Pancreas (tissue), 10 donors: Measurements from ENCODE around the gene ERCC8. TPM values are rescaled to one million over a fixed set of nuclear protein-coding genes. Genes with fewer than 3 reads are reported as not detected.
A peak's percentile ranks its signal among the peaks of the same experiment; 100 is the strongest.

Experiments
- ATAC-seq, 4 donors: fragments of 200-7000 bp; cut with Tn5 transposase; one replicate each; pipeline versions ENCODE4 v1.8.0 to v1.9.1; 2020; ENCODE audit warnings: mild to moderate bottlenecking in 4 of 4, moderate library complexity in 4 of 4
- DNase-seq, 6 donors: peaks; one replicate each; pipeline ENCODE4 v3.0.0-alpha.2; 2020
- FAIRE-seq: peaks from 2 replicates; lab custom pipeline; 2012; peaks lifted over from hg19 to GRCh38; lab: Jason Lieb, UNC
- H3K27ac ChIP-seq, 4 donors: fragments of 200-600 bp; sonication (generic); 1 replicate in 3 of 4; 2 replicates in 1 of 4; pipeline versions ENCODE4 v1.5.0 to v1.8.0; 2020
- H3K27me3 ChIP-seq, 4 donors: fragments of 200-600 bp; one replicate each; pipeline ENCODE4 v1.8.0; 2021
- H3K36me3 ChIP-seq, 3 donors: fragments of 200-600 bp; sonication (generic) in 1 of 3; one replicate each; pipeline versions ENCODE4 v1.5.0 to v1.8.0; 2020 to 2021
- H3K4me1 ChIP-seq, 3 donors: fragments of 200-600 bp; one replicate each; pipeline ENCODE4 v1.8.0; 2021
- H3K4me3 ChIP-seq, 4 donors: fragments of 200-600 bp; sonication (generic) in 2 of 4; one replicate each; pipeline versions ENCODE4 v1.5.0 to v1.8.0; 2020 to 2021
- H3K9me3 ChIP-seq, 4 donors: fragments of 200-600 bp; one replicate each; pipeline ENCODE4 v1.8.0; 2021
- WGBS, 2 donors: extraction: QIAGEN DNeasy Blood & Tissue Kit; methylation state at CpG; one replicate each; pipeline ENCODE4 v1.1.7; 2013; 5-methylcytosine and 5-hydroxymethylcytosine counted together
- intact Hi-C, 3 donors: fragments of 100-400 bp; cut with DNase I; formaldehyde crosslinking; loops; one replicate each; pipeline versions ENCODE4 v1.11.1 to v1.14.2; 2022
- polyA plus RNA-seq, 2 donors: library from polyadenylated mRNA; stranded (reverse); fragments of 200-250 nt; gene quantifications; one replicate each; pipeline ENCODE4 v1.2.3, GENCODE V29; 2013
- total RNA-seq, 6 donors: library from RNA; stranded (reverse); fragmentation: NEBNext Ultra II Directional in 4 of 6; extraction: Animal tissue kit (Norgen Biotek cat#: 25700) in 4 of 6; gene quantifications; one replicate each; pipeline versions ENCODE4 v1.2.1 to v1.2.4, GENCODE V29; 2021 to 2023
- TF ChIP-seq, protein P1 (sequence below), 4 donors: fragments of 200-600 bp; sonication (generic) in 3 of 4; IDR thresholded peaks; one replicate each; pipeline versions ENCODE4 v1.5.0 to v1.8.0; 2021; ENCODE audit warnings: antibody characterized with exemption in 4 of 4
- donor health status: healthy with polysubstance abuse.
- donor health status: DM: no; HTN: no; CAD: no; lungs with moderate emphysema.
- donor health status: DM: no; HTN: no; CAD: no.
- donor health status: control.
- donor health status: control.
- donor health status: Bipolar disorder and iron deficiency.
- donor health status: DM: yes; HTN: yes; CAD: no.
- donor health status: DM: no; HTN: no; CAD: no.
- donor health status: DM: no; HTN: no; CAD: no.
- donor health status: DM: yes; HTN: yes; CAD: no.

Gene ERCC8
- 1 to 10 TPM; 2.6 to 5.0 (median 4.1) TPM for total RNA-seq
- 1 to 10 TPM; 3.2 to 4.4 TPM for polyA plus RNA-seq

DNA sequence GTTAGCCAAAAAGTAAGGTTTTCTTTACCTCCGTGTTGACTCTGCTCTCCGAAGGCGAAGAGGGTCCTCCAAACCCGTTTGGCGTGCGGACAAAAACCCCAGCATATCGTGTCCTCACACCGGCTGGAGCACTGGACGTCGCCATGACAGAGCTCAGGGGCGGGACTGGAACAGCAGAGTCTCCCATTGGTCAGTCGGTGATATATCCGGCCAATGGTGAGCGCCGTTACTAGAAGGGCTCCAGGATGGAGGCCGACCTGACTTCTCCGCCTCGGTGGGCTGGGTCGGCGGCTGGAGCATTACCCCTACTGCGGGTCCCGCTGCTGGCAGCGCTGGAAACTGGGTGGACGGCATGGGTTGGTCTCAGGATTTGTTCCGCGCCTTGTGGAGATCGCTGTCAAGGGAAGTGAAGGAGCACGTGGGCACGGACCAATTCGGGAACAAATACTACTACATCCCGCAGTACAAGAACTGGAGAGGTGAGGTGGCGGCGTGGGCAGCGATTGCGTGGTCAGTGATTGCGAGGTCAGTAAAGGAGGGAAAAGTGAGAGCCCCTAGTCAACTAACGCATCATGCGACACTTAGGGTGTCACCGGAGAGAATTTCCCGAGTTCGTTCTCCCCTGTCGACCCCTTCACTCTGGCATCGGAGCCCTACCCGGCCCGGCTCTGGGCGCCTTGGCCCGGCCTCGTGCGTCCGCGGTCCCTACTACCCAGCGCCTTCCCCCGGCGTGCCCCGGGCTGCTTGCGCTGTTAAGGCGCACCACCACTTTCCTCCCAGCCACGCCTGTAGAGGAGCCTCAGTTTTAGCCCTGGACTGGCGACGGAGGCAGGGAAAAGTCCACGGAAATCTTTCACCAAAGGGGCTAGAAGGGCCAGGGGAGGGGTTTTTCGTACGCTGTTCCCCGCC is at the start of gene ERCC8, which contains the start of gene NDUFAF2:
TSS of gene ERCC8 (minus strand) at position 167 of the 909 bp plus-strand sequence. CDS start at position 105, 62 bp downstream.
TSS of gene NDUFAF2 (plus strand) at position 302 of the 909 bp plus-strand sequence. CDS start at position 353, 51 bp downstream.
- TF ChIP-seq, protein P1, sequence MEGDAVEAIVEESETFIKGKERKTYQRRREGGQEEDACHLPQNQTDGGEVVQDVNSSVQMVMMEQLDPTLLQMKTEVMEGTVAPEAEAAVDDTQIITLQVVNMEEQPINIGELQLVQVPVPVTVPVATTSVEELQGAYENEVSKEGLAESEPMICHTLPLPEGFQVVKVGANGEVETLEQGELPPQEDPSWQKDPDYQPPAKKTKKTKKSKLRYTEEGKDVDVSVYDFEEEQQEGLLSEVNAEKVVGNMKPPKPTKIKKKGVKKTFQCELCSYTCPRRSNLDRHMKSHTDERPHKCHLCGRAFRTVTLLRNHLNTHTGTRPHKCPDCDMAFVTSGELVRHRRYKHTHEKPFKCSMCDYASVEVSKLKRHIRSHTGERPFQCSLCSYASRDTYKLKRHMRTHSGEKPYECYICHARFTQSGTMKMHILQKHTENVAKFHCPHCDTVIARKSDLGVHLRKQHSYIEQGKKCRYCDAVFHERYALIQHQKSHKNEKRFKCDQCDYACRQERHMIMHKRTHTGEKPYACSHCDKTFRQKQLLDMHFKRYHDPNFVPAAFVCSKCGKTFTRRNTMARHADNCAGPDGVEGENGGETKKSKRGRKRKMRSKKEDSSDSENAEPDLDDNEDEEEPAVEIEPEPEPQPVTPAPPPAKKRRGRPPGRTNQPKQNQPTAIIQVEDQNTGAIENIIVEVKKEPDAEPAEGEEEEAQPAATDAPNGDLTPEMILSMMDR (IDR thresholded peaks at IDR 0.05): no peak
- peak; percentile 98 to 100 (median 99) for ATAC-seq
- H3K36me3 ChIP-seq: no peaks in the 10 kb centered on the region
- H3K27me3 ChIP-seq: no peaks in the 10 kb centered on the region
- peak; percentile 39 for FAIRE-seq
- 2 to 3% methylated on average over 64 of the region's 64 CpGs for WGBS, 2 donors
- intact Hi-C loops: no loop called here
- DNase-seq: peak; percentile 84 to 93 (median 88)
- peak within 1 kb of the TSS; percentile 56 to 80 (median 66) for H3K27ac ChIP-seq
- H3K4me3 ChIP-seq: peak within 1 kb of the TSS; percentile 50 to 72 (median 61)
- H3K9me3 ChIP-seq: no peaks in the 10 kb centered on the region
- H3K4me1 ChIP-seq: peaks cover 0 to 11% (median 8%) of the 10 kb centered on the region in 3 donors

GRCh38 chr5:60993875-60994571 is 49.2 kb upstream of the ERCC8 start:
- TF ChIP-seq, protein P1 (IDR thresholded peaks at IDR 0.05): no peak
- Histone ChIP-seq H3K27ac (no peak overlapping the region), H3K27me3 (no peaks in the 10 kb centered on the region), H3K9me3 (no peaks in the 10 kb centered on the region), H3K36me3 (no peaks in the 10 kb centered on the region), H3K4me1 (peaks cover 0 to 6% (median 0%) of the 10 kb centered on the region in 3 donors), H3K4me3 (no peak overlapping the region)
- intact Hi-C loops: no loop called here
- FAIRE-seq: no peak
- no peak for ATAC-seq
- peak in 1 of 6 donors; percentile 38 for DNase-seq
- WGBS, 2 donors: 74 to 78% methylated on average over 11 of the region's 11 CpGs

DNA sequence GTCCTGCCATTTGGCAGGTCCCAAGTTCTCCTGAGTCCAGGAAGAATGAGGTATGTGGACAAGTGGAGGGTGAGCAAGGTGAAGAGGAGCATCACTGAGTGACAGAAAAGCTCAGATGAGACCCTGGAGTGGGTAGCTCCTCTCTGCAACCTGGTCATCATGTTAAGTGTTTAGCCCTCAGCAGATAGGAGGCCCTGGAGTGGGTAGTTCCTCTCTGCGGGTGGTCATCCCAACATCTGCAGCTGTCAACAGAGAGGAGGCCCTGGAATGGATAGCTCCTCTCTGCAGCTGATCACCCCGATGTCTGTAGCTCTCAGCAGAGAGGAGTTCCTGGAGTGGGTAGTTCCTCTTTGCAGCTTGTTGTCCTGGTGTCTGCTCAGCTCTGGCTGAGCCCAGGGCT is 48.6 kb upstream of the ERCC8 start:
- Histone ChIP-seq H3K27me3 (no peaks in the 10 kb centered on the region), H3K4me1 (peaks cover 0 to 4% (median 0%) of the 10 kb centered on the region in 3 donors), H3K27ac (no peak overlapping the region), H3K4me3 (no peak overlapping the region), H3K9me3 (no peaks in the 10 kb centered on the region), H3K36me3 (no peaks in the 10 kb centered on the region)
- TF ChIP-seq, protein P1 (IDR thresholded peaks at IDR 0.05): no peak
- DNase-seq: no peak
- ATAC-seq: no peak
- no peak for FAIRE-seq
- intact Hi-C loops: no loop called here
- 96 to 100% methylated on average over 2 of the region's 2 CpGs for WGBS, 2 donors

GRCh38 chr5:60992871-60993270 is 48.0 kb upstream of the ERCC8 start:
- 96 to 99% methylated on average over 6 of the region's 6 CpGs for WGBS, 2 donors
- TF ChIP-seq, protein P1 (IDR thresholded peaks at IDR 0.05): no peak
- Histone ChIP-seq H3K9me3 (no peaks in the 10 kb centered on the region), H3K36me3 (no peaks in the 10 kb centered on the region), H3K27me3 (no peaks in the 10 kb centered on the region), H3K27ac (no peak overlapping the region), H3K4me1 (no peaks in the 10 kb centered on the region), H3K4me3 (no peak overlapping the region)
- DNase-seq (no peak), FAIRE-seq (no peak), ATAC-seq (no peak)
- intact Hi-C loops: no loop called here
